C4-2B (cell line): ENCODE results near the gene IL16.

Experiments
- H3K27ac ChIP-seq: fragments of 450-650 bp; 2 replicates; pipeline ENCODE4 v1.5.1; 2017
- ZFX ChIP-seq: fragments of 450-650 bp; IDR thresholded peaks from 2 replicates; pipeline ENCODE4 v1.6.1; 2017
- TF ChIP-seq, protein P1 (sequence below): fragments of 450-650 bp; conservative IDR thresholded peaks from 2 replicates; pipeline ENCODE4 v1.5.1; 2017; ENCODE audit warnings: mild to moderate bottlenecking

The IL16 gene

GRCh38 chr15:81281766-81282605 is 85.3 kb downstream of the IL16 start:
- H3K27ac ChIP-seq, result peak overlapping the region; percentile 62
- TF ChIP-seq ZFX, result no peak
- TF ChIP-seq, protein P1, sequence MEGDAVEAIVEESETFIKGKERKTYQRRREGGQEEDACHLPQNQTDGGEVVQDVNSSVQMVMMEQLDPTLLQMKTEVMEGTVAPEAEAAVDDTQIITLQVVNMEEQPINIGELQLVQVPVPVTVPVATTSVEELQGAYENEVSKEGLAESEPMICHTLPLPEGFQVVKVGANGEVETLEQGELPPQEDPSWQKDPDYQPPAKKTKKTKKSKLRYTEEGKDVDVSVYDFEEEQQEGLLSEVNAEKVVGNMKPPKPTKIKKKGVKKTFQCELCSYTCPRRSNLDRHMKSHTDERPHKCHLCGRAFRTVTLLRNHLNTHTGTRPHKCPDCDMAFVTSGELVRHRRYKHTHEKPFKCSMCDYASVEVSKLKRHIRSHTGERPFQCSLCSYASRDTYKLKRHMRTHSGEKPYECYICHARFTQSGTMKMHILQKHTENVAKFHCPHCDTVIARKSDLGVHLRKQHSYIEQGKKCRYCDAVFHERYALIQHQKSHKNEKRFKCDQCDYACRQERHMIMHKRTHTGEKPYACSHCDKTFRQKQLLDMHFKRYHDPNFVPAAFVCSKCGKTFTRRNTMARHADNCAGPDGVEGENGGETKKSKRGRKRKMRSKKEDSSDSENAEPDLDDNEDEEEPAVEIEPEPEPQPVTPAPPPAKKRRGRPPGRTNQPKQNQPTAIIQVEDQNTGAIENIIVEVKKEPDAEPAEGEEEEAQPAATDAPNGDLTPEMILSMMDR, result no peak

GRCh38 chr15:81282606-81282895 is 85.9 kb downstream of the IL16 start:
- peak overlapping the region; percentile 62; the same call in 1 of the 2 replicates for H3K27ac ChIP-seq
- no peak for TF ChIP-seq ZFX
- TF ChIP-seq, protein P1, result no peak

GRCh38 chr15:81282911-81283310 is 86.2 kb downstream of the IL16 start:
- H3K27ac ChIP-seq, result no peak overlapping the region; the same call in 1 of the 2 replicates
- no peak for TF ChIP-seq ZFX
- TF ChIP-seq, protein P1, result no peak

DNA sequence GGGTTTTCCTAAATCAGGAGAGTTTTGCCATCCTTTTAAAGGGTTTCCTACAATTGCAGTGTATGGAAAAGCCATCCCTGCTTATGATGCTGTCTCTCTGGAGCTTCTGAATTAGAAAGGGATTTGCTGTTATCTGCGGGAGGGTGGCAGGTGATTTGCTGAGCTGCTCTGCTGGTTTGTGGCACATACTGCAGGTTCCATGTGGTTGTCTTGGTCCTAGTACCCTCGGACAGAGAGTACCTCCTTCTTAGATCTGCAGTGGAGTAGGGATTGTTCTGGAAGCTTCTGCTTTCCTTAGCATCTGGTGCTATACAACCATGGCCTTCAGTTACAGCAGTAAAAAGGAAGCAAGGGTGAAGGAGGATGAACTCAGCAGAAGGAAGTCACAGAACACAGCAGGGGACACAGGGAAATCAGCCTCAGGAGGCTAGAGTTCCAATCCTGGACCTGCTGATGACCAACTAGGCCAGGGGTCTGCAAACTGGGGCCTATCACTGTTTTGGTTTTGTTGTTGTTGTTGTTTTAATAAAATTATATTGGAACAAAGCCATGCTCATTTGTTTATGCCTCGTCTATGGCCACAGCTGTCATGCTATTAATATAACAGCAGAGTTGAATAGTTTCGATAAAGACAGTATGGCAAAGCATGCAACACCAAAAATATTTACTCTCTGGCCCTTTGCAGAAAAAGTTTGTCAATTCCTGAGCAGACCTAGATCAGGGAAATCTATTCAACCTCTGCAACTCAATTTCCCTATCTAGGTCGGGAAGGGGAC is 87.8 kb downstream of the IL16 start:
- TF ChIP-seq, protein P1, result no peak
- TF ChIP-seq ZFX, result no peak
- no peak overlapping the region for H3K27ac ChIP-seq

GRCh38 chr15:81285461-81285860 is 88.8 kb downstream of the IL16 start:
- TF ChIP-seq ZFX, result no peak
- TF ChIP-seq, protein P1, result no peak

DNA sequence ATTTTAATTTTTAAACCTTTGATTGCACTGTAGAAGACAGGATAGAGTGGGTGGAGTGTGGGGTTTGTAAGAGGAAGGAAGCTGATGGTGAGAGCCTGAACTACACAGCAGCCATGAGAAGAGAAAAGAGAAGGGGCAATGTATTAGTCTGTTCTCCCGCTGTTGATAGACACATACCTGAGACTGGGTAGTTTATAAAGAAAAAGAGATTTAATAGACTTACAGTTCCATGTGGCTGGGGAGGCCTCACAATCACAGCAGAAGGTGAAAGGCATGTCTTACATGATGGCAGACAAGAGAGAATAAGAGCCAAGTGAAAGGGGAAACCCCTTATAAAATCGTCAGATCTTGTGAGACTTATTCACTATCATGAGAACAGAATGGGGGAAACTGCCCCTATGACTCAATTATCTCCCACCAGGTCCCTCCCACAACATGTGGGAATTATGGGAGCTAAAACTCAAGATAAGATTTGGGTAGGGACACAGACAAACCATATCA is 90.0 kb downstream of the IL16 start:
- H3K27ac ChIP-seq, result no peak overlapping the region
- no peak for TF ChIP-seq ZFX
- TF ChIP-seq, protein P1, result no peak

More at GRCh38 chr15:81285461-81285860, 88.8 kb downstream of the IL16 start:
- H3K27ac ChIP-seq, result no peak overlapping the region

DNA sequence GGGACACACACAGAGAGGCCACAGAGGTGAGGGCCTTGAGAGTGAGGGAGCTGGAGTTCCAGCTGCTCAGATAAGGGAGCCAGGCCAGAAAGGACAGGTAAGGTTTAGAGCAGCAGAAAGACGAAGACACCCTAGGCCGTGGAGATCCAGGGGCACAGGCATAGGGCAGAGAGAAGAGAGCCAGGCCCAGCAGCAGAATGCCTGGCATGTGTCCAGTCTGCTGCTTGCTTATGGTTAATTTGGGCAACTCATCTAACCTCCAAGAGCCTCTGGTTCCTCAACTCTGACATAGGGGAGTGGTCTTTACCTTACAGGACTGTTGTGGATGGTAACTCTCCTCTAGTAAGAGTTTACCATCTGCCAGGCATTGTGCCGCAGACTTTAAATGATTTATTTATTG is 91.4 kb downstream of the IL16 start:
- no peak overlapping the region for H3K27ac ChIP-seq

More for the DNA sequence above, 91.4 kb downstream of the IL16 start:
- TF ChIP-seq ZFX, result no peak
- TF ChIP-seq, protein P1, result no peak
